Activated CD4-positive, alpha-beta memory T cell treated with anti-CD3 and anti-CD28 coated beads, Interleukin-2, amount 10 ng/mL, durations not matched to agents 7 days and 5 days (primary cell): Measurements from ENCODE around the gene CFAP126. TPM values are rescaled to one million over a fixed set of nuclear protein-coding genes. Genes with fewer than 3 reads are reported as not detected.
"Not testable (repeated sequence)": the region's sequence is repeated elsewhere in the genome, so short reads cannot be mapped to it uniquely, and the experiment has no call there.

Experiments
- CTCF ChIA-PET: fragments of 350-600 bp; sonication (Branson Sonifier 250); formaldehyde crosslinking; loops from one replicate; lab custom pipeline; 2021; ENCODE audit warnings: antibody characterized with exemption, inconsistent platforms; lab: Charles Lee
- POLR2A ChIA-PET: fragments of 350-600 bp; sonication (Branson Sonifier 250); formaldehyde crosslinking; loops from one replicate; lab custom pipeline; 2021; ENCODE audit warnings: antibody characterized with exemption; lab: Charles Lee
- DNase-seq: peaks from one replicate; pipeline ENCODE4 v3.0.0-alpha.2; 2020
- H3K27ac Mint-ChIP-seq: one replicate; pipeline ENCODE4 v1.8.0; 2021; ENCODE audit warnings: mild to moderate bottlenecking, mixed read lengths
- H3K27me3 Mint-ChIP-seq: one replicate; pipeline ENCODE4 v1.8.0; 2021; ENCODE audit warnings: mixed read lengths
- H3K36me3 Mint-ChIP-seq: one replicate; pipeline ENCODE4 v1.8.0; 2021; ENCODE audit warnings: low read depth, mixed read lengths
- H3K4me1 Mint-ChIP-seq: one replicate; pipeline ENCODE4 v1.8.0; 2021; ENCODE audit warnings: mixed read lengths
- H3K4me3 Mint-ChIP-seq: one replicate; pipeline ENCODE4 v1.8.0; 2021; ENCODE audit warnings: mild to moderate bottlenecking, mixed read lengths
- H3K9me3 Mint-ChIP-seq: one replicate; pipeline ENCODE4 v1.8.0; 2021; ENCODE audit warnings: mixed read lengths
- total RNA-seq, 2 experiments: library from RNA; stranded (reverse); gene quantifications; one replicate each; pipeline ENCODE4 v1.2.3, GENCODE V29; 2021

The CFAP126 gene
- total RNA-seq, 2 experiments from 2014 or later: not detected

DNA sequence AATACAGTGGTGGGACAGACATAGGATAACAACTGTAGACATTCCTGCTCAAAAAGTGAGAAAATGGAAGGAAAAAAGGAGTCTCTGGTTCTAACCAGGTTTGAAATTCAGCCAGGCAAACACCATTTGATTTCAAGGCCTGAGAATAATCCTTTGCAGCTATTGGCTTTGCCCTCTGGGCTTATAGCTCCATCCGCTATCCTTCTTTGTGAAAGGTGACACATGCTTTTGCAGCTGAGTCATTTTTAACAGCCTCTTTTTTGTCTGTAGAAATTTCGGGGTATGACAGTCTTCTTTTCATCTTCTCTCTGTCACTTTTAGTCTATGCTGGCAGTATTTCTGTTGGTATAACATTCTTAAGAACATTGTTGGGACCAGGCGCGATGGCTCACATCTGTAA, 37.3 kb downstream of the CFAP126 start:
- POLR2A ChIA-PET: no interaction called here

GRCh38 chr1:161324020-161324419, 43.7 kb downstream of the CFAP126 start:
- DNase-seq: peak; percentile 59
- Mint-ChIP-seq H3K36me3 (peaks cover 27% of the 10 kb centered on the region), H3K4me1 (peaks cover 8% of the 10 kb centered on the region), H3K27me3 (no peaks in the 10 kb centered on the region), H3K4me3 (no peak overlapping the region), H3K27ac (peak overlapping the region; percentile 58), H3K9me3 (no peaks in the 10 kb centered on the region)
- ChIA-PET CTCF (interaction anchor here (1.3 to 1.4 kb wide), 2 partner anchors 60 to 98 kb away, joined by 4 to 5 read pairs; partner anchors contain the start of gene TOMM40L), POLR2A (interaction anchor here (0.6 to 1.2 kb wide), 2 partner anchors 9 to 20 kb away, joined by 3 read pairs; no protein-coding TSS in a partner anchor)

More for the DNA sequence above, 37.3 kb downstream of the CFAP126 start:
- Mint-ChIP-seq H3K9me3 (no peaks in the 10 kb centered on the region), H3K4me1 (no peaks in the 10 kb centered on the region), H3K27ac (no peak overlapping the region), H3K36me3 (peaks cover 52% of the 10 kb centered on the region), H3K4me3 (no peak overlapping the region), H3K27me3 (no peaks in the 10 kb centered on the region)
- CTCF ChIA-PET: no interaction called here
- DNase-seq: no peak

- not testable (repeated sequence) for H3K27me3 Mint-ChIP-seq, H3K27ac Mint-ChIP-seq, H3K9me3 Mint-ChIP-seq, H3K4me3 Mint-ChIP-seq, DNase-seq
- POLR2A ChIA-PET: interaction anchor here (0.6 to 2.4 kb wide), 2 partner anchors 10 to 72 kb away, joined by 3 to 28 read pairs; no protein-coding TSS in a partner anchor
- Mint-ChIP-seq H3K4me1 (peaks cover 20% of the 10 kb centered on the region), H3K36me3 (peaks cover 10% of the 10 kb centered on the region)
- CTCF ChIA-PET: interaction anchor here (2.9 kb wide), 1 partner anchor 66 kb away, joined by 11 read pairs; no protein-coding TSS in a partner anchor
Measured at GRCh38 chr1:161315841-161316674, 51.6 kb downstream of the CFAP126 start.

Other genes with a start within 250 kb of the CFAP126 start
- 10 to 100 TPM; 76.6 to 78.8 TPM for gene PFDN2, start 249.8 kb downstream of the CFAP126 start, total RNA-seq
- gene NIT1, start 249.8 kb downstream of the CFAP126 start, total RNA-seq: 10 to 100 TPM; 50.8 to 51.5 TPM
- gene DEDD, start 235.2 kb downstream of the CFAP126 start, total RNA-seq: 10 to 100 TPM; 38.2 to 40.0 TPM
- 100 to 1,000 TPM; 103 to 113 TPM for gene UFC1, start 213.9 kb downstream of the CFAP126 start, total RNA-seq
- 10 to 100 TPM; 32.5 to 34.8 TPM for gene USP21, start 208.4 kb downstream of the CFAP126 start, total RNA-seq
- 10 to 100 TPM; 32.9 to 33.2 TPM for gene PPOX, start 201.4 kb downstream of the CFAP126 start, total RNA-seq
- gene B4GALT3, start 190.4 kb downstream of the CFAP126 start, total RNA-seq: 10 to 100 TPM; 55.0 to 56.7 TPM
- 1 to 10 TPM in 1 of 2 experiments, under 1 TPM in 1; 0.83 to 1.2 TPM for gene ADAMTS4, start 168.8 kb downstream of the CFAP126 start, total RNA-seq
- gene NDUFS2, start 165.5 kb downstream of the CFAP126 start, total RNA-seq: 10 to 100 TPM; 83.0 to 87.3 TPM
- gene FCER1G, start 152.6 kb downstream of the CFAP126 start, total RNA-seq: 1 to 10 TPM; 1.1 to 1.3 TPM
- not detected for gene APOA2, start 144.2 kb downstream of the CFAP126 start, total RNA-seq
- gene TOMM40L, start 141.8 kb downstream of the CFAP126 start, total RNA-seq: 10 to 100 TPM; 17.4 to 18.1 TPM
- not detected for gene NR1I3, start 129.7 kb downstream of the CFAP126 start, total RNA-seq
- gene PCP4L1, start 109.1 kb downstream of the CFAP126 start, total RNA-seq: under 1 TPM in 1 of 2 experiments, not detected in 1; 0.28 TPM
- gene MPZ, start 57.9 kb downstream of the CFAP126 start, total RNA-seq: 1 to 10 TPM; 5.9 to 8.1 TPM
- 100 to 1,000 TPM; 172 to 173 TPM for gene SDHC, start 53.5 kb downstream of the CFAP126 start, total RNA-seq
- gene FCGR2A, start 137.6 kb upstream of the CFAP126 start, total RNA-seq: under 1 TPM in 1 of 2 experiments, not detected in 1; 0.30 TPM
- 1 to 10 TPM in 1 of 2 experiments, under 1 TPM in 1; 0.91 to 1.2 TPM for gene HSPA6, start 156.7 kb upstream of the CFAP126 start, total RNA-seq
- under 1 TPM; 0.18 to 0.53 TPM for gene FCGR3A, start 181.9 kb upstream of the CFAP126 start, total RNA-seq